Fibroblast of skin of back (primary cell): ENCODE measurements around the gene PTGS1.
"Not testable (repeated sequence)": the region's sequence is repeated elsewhere in the genome, so short reads cannot be mapped to it uniquely, and the experiment has no call there.

Experiments
- DNase-seq: peaks from one replicate; pipeline ENCODE4 v3.0.0-alpha.2; 2013

PTGS1 gene

DNA sequence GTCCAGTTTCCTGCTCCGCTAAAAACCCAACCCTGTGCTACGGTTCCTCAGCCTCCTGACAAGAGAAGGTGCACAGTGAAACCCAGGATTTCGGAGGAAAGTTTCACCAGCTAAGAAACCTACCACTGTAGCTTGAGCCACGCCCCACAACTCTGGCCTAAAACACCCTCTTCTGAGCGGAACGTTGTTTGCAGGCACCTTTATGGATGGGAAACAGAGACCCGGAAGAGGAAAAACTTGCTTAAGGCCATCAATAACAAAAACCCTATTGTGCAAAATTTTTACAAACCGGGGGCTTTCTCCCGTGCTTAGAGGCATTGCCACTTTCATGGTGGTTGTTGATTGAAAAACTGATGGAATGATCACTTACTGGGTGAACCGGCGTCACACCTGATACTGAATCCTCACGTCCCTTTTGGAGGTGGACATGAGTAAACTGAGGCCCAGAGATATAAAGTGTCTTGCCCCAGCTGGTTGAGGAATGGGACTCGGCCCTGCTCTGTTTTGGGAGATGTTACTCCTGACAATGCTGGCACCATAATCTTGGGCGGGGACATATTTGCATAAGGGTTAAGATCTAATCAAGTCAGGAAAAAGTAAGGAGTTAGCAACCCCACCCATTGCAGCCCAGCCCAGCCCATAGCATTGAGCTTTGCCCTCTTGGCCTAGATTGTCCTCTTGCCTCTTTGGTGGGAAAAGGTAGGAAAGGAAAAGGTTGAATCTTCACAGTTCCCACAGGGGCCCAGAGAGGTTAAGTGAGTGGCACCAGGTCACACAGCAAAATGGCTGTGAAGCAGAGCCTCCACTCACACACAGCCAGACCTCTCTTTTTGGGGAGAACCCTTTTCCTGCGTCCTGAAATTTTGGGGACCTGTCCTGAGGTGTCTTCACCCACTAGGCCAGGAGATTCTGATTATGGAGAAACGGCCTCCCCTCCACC lies 23.2 kb upstream of the PTGS1 start:
- DNase-seq = peak; percentile 10

- DNase-seq = no peak
Observed at GRCh38 chr9:122348288-122348777, 22.5 kb upstream of the PTGS1 start.

- no peak for DNase-seq
Observed at GRCh38 chr9:122348791-122349190, 22.0 kb upstream of the PTGS1 start.

- DNase-seq = no peak
Observed at GRCh38 chr9:122349201-122349600, 21.6 kb upstream of the PTGS1 start.

DNA sequence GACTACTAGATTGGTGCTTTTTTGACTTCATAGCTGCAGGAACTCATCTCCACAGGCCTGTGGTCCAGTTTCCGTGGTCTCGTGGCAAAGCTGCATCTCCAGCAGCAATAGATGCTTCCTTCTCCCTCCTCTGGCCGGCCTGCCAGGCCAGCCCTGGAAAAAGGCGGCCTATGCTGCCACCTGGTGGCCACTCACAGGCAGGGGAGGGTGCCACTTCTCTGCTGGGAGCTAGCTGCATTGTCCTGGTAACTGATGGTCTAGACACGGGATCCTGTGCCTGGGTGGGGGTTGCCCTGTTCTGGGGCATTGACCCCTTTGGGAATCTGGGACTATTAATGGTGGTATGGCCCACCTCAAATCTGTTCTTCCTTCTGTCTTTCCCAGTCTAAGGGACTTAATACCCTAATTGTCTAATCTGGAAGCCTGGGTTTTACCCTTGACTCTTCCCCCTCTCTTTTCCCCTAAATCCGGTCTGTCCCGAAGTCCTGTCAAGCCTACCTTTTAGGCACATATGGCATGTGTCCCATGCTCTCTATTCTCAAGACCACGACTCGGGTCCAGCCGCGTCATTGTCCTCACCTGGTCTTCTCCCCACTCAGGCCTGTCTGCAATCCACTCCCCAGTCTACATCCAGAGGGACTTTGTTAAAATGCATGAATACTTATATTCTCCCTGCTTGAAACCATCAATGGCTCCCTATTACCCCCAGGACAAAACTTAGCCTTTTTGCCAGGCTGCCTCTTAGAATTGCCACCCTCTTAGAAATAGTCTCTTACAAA lies 20.1 kb upstream of the PTGS1 start:
- peak; percentile 67 for DNase-seq

DNA sequence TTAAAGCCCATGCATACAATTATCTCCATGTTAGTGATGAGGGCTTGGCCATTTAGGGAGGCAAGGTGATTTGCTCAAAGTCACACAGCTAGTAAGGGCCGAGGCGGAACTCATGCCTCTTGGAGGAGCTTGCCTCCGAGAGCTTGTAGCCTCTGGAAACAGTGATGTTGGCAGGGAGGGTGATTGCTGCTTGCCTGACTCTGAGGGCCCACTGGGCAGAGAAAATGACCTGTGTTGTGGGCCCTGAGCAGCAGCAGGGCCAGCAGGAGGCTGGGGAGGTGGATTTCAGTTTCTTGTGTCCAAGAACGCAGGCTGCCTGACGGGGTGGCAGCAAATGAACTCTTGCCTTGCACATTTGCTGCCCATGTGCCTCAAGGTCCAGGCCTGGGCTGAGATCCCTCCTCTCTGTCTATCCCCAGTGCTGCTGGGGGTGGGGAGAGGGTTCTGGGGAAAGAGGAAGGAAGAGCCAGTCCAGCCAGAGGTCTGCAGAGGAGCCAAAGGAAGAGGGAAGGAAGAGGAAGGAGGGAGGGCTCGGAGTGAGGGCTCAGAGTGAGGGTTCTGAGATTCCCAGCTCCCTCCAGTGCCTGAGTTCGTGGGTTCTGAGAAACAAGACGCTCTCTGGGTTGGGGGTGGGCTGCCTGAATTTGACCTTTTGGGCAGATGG lies 16.2 kb upstream of the PTGS1 start:
- DNase-seq = no peak

DNA sequence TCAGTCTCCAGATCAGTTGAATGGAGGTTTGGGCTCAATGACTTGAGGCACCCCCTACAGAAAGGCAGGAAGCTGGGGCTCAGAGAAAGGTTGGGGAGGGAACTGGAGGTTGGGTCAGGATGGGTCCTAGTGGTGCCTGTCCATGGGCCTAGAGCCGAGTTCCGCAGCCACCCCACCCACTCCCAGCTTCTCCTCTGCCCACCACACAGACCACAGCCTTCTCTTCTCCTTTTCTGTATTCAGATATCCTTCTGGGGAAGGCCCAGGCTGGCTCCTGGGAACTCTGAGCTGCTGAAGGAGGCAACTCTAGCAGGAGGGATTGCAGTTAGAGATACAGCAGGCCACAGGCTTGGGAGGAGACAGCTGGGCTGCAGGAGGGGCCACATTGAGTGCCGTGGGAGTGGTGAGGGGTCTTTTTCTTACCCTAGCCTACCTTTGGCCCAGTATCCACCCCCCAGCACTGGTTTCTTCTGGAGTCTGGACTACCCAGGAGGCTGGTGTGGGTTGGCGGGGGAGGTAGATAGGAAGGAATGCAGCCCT lies 15.4 kb upstream of the PTGS1 start:
- no peak for DNase-seq

DNA sequence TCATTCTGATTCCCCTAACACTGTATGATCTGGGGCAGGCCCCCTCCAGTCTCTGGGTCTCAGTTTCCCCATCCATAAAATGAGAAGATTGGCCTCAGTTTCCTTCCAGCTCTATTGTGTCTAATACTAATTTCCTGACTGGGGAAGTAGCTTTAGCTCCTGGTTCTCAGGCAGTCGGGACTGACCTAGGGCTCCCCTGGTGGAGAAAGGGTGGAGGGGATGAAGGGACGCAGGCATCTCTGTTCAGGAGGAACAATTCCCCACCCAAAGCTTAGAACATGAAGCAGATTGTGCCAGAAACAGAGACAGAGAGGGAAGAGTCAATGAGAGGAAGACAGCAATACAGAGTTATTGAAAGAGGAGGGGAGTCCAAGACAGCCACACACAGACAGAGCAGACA lies 14.2 kb upstream of the PTGS1 start:
- no peak for DNase-seq

GRCh38 chr9:122360891-122361290 lies 9.9 kb upstream of the PTGS1 start:
- DNase-seq = peak; percentile 26

DNA sequence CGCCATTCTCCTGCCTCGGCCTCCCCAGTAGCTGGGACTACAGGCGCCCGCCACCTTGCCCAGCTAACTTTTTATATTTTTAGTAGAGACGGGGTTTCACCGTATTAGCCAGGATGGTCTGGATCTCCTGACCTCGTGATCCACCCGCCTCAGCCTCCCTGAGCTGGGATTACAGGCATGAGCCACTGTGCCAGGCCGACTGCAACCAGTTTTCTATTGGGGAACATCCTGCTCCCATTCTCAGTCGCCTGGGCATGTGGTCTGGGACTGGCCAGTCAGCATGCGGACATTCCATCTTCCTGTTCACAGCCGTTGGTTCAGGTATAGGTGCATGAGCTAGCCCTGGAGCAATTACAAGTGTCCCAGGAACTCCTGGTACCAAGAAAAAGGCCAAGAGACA lies 7.7 kb upstream of the PTGS1 start:
- not testable (repeated sequence) for DNase-seq

DNA sequence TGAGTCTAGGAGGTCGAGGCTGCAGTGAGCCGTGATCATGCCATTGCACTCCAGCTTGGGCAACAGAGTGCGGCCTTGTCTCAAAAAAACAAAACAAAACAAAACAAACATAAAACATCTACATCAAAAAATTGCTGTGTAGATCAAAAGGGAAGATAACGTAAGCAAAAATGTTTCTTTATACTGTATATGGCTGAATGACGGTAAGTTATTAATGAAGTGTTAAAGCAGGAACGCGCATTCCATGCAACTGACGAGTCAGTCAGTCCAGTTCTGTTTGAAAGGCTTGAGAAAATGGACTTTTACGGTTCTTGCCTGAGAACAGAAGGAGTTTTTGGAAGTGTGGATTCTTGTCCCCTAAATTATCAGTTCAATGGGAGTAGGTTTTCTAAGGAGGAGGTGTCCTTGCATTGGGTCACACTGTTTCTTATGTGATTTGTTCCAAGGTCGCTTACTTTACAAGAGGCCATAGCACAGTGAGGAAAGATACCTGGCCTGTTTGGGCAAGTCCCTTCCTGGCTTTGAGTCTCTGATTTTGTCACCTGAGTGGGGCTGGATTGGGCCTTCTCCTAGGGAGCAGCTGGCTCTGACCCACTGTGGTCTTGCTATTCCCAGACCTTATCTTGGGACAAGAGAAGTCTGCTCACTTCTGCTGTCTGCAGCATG lies 6.6 kb upstream of the PTGS1 start:
- DNase-seq = no peak

- DNase-seq = no peak
Observed at GRCh38 chr9:122364783-122365150, 6.1 kb upstream of the PTGS1 start.

- DNase-seq = no peak
Observed at GRCh38 chr9:122366074-122366660, 4.7 kb upstream of the PTGS1 start.

- DNase-seq = no peak
Observed at GRCh38 chr9:122367065-122367464, 3.8 kb upstream of the PTGS1 start.

GRCh38 chr9:122367774-122368460 lies 2.9 kb upstream of the PTGS1 start:
- DNase-seq = no peak

GRCh38 chr9:122368642-122369041 lies 2.2 kb upstream of the PTGS1 start:
- no peak for DNase-seq

DNA sequence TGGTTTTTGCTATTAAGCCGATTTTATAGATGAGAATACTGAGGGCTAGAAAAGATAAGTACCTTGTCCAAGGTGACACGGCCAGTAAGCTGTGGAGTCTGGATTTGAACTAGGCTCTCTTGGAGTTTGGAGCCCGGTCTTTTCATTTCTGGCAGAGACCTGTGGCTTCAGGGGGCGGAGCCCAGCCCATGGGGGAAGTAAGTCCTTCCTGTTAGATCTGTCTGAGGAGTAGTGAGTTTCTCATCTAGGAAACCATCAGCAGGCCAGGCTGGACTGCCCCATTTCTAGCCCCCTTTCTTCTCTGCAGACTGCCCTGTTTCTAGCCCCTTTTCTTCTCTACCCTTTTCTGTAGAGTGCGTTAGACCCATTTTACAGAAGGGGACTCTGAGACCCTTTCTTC lies 521 bp upstream of the PTGS1 start:
- no peak for DNase-seq

GRCh38 chr9:122371846-122372245 lies 1.0 kb downstream of the PTGS1 start:
- no peak for DNase-seq

DNA sequence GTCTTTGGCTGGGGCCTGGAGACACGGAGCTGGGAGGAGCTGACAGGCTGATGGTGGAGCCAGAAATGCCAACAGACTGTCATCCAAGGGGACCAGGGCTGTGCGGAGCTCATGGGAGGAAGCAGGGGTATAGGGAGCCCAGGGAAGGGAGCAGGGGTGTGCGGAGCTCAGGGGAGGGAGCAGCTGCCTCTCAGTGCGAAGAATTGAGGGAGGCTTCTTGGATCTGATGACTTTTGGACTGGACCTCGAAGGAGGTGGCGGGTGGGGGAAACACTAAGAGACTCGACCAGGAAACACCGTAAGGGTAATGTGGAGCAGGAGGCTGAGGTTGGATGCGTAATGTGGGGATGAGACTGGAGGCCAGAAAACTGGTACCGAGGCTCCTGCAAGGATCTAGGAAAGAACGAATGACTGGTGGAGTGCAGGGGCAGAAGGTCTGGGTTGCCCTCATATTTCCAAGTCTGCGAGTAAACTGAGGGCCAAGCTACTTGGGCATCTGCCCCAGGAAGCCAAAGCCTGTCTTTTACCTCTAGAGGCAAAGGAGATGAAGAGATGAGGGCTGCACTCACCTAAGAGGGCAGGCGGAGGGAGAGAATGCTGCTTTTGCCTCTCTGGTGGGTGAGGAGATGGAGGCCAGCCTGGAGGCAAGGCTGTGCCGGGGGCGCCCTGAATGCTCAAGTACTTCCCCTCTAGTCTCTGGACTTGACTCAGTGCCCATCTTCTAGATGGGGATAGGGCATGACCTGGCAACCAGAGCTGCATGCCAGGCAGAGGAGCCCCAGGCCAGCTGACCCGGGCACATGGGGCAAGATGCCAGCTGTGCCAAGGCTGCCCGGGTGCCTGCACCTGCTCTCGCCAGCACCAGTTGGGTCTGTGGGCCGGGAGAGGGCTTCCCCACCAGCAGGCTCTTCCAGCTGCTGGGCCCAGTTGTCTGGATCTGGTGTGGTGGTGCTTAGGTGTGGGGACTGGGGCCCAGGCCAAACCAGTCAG lies 2.3 kb downstream of the PTGS1 start:
- no peak for DNase-seq

DNA sequence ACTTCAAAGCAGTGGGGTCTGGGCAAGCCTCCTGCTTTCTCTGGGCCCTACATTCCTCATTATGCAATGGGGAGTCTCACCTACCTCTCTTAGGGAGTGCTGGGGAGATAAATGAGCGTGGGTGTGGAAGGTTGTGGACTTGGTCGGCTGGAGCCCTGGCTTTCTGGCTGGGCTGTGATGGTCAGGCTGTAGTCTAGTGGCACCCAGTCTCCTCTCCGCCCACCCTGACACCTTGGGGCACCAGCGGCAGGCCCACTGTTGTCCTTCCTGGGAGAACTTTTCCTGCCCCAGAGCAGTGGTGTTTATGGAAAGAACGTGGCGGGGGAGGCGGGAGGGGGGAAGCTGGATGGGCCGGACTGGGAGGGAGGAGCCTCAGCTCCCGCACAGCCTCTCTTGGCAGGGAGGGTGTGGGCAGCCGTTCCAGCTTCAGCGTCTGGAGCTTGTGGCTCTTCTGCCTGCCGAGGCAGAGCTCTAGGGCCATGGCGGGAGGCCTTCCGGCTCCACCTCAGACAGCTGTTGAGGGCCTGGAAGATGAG lies 4.1 kb downstream of the PTGS1 start:
- DNase-seq = peak; percentile 56
